Endothelial cell of umbilical vein (primary cell): ENCODE results near the gene ACOD1. TPM values are rescaled to one million over a fixed set of nuclear protein-coding genes. Genes with fewer than 3 reads are reported as not detected.

Source experiments
- BruUV-seq: library from RNA; stranded (reverse); fragments of 400-500 nt; replicated peaks from 2 replicates; lab custom pipeline; 2021; lab: Mats Ljungman, UMichigan
- CTCF ChIA-PET: fragments of 300-600, 350-600 bp; sonication (Branson Sonifier 250); formaldehyde crosslinking; loops from one replicate; lab custom pipeline; 2021; ENCODE audit warnings: antibody characterized with exemption, inconsistent platforms; lab: Charles Lee
- POLR2A ChIA-PET: fragments of 300-600, 350-600 bp; sonication (Branson Sonifier 250); formaldehyde crosslinking; loops from one replicate; lab custom pipeline; 2021; ENCODE audit warnings: antibody characterized with exemption, inconsistent platforms; lab: Charles Lee
- DNase-seq: peaks from one replicate; pipeline ENCODE4 v3.0.0-alpha.2; 2011; ENCODE audit warnings: low read depth, low spot score
- FAIRE-seq: peaks from 2 replicates; lab custom pipeline; 2011; peaks lifted over from hg19 to GRCh38; lab: Jason Lieb, UNC
- H2AFZ ChIP-seq: 2 replicates; pipeline ENCODE4 v1.6.0; 2012; ENCODE audit warnings: low read depth, low read length, control low read depth, inconsistent platforms
- H3K27ac ChIP-seq: 2 replicates; pipeline ENCODE4 v1.5.1; 2011; ENCODE audit warnings: low read depth, mild to moderate bottlenecking, control low read depth, low read length, moderate library complexity; ENCODE audit not compliant: insufficient read depth
- H3K27me3 ChIP-seq, 2 experiments: 2 replicates each; pipeline versions ENCODE4 v1.6.0 to v1.6.1; 2011; ENCODE audit warnings: low read length in 2 of 2, mixed read lengths in 1 of 2; ENCODE audit not compliant: control insufficient read depth in 2 of 2, insufficient read depth in 2 of 2
- H3K36me3 ChIP-seq, 2 experiments: 2 replicates in 1 of 2; 3 replicates in 1 of 2; pipeline ENCODE4 v1.5.1; 2011; ENCODE audit warnings: low read length in 2 of 2, mild to moderate bottlenecking in 1 of 2, moderate library complexity in 1 of 2; ENCODE audit not compliant: control insufficient read depth in 2 of 2, insufficient read depth in 2 of 2; ENCODE audit errors: extremely low read depth in 1 of 2
- H3K4me1 ChIP-seq: 3 replicates; pipeline ENCODE4 v1.5.1; 2011; ENCODE audit warnings: mild to moderate bottlenecking, low read length; ENCODE audit not compliant: control insufficient read depth, insufficient read depth; ENCODE audit errors: extremely low read depth
- H3K4me2 ChIP-seq: 2 replicates; pipeline ENCODE4 v1.6.1; 2011; ENCODE audit warnings: low read length, control low read depth, mixed read lengths; ENCODE audit not compliant: insufficient read depth
- H3K4me3 ChIP-seq, 3 experiments: fragments of 200-600 bp in 1 of 3; sonication (generic), shearing (Covaris generic) in 1 of 3; replicated peaks in 1 of 3; 2 replicates each; pipeline ENCODE4 v1.5.1; 2011 to 2016; ENCODE audit warnings: control low read depth in 3 of 3, low read length in 3 of 3, mild to moderate bottlenecking in 2 of 3, inconsistent platforms in 1 of 3, low read depth in 1 of 3, moderate library complexity in 1 of 3; ENCODE audit not compliant: insufficient read depth in 1 of 3
- H3K79me2 ChIP-seq: 2 replicates; pipeline ENCODE4 v1.6.0; 2012; ENCODE audit warnings: low read length, inconsistent platforms; ENCODE audit not compliant: control insufficient read depth, insufficient read depth
- H3K9ac ChIP-seq: replicated peaks from 2 replicates; pipeline ENCODE3; 2011; ENCODE audit warnings: low read length, control low read depth; ENCODE audit not compliant: insufficient read depth; ENCODE audit errors: extremely low read depth
- H3K9me1 ChIP-seq: replicated peaks from 3 replicates; pipeline ENCODE4 v1.6.0; 2011; ENCODE audit warnings: mild to moderate bottlenecking, low read length; ENCODE audit not compliant: control insufficient read depth, insufficient read depth; ENCODE audit errors: extremely low read depth
- H3K9me3 ChIP-seq: replicated peaks from 2 replicates; pipeline ENCODE4 v1.5.1; 2012; ENCODE audit warnings: low read length, inconsistent platforms; ENCODE audit not compliant: control insufficient read depth, insufficient read depth
- H4K20me1 ChIP-seq: replicated peaks from 2 replicates; pipeline ENCODE3; 2011; ENCODE audit warnings: mild to moderate bottlenecking, low read length; ENCODE audit not compliant: control insufficient read depth, insufficient read depth; ENCODE audit errors: extremely low read depth
- EZH2 ChIP-seq: IDR thresholded peaks from 2 replicates; pipeline ENCODE4 v1.6.1; 2012; ENCODE audit warnings: borderline replicate concordance, low read depth, mild to moderate bottlenecking, moderate library complexity, low read length, inconsistent platforms; ENCODE audit not compliant: severe bottlenecking
- FOS ChIP-seq: IDR thresholded peaks from 2 replicates; pipeline ENCODE4 v1.6.1; 2011; ENCODE audit warnings: mild to moderate bottlenecking, low read length, moderate library complexity, borderline replicate concordance; ENCODE audit not compliant: insufficient read depth
- GATA2 ChIP-seq: IDR thresholded peaks from 2 replicates; pipeline ENCODE4 v1.7.0; 2011; ENCODE audit warnings: low read depth, mild to moderate bottlenecking, moderate library complexity, mixed read lengths, low read length; ENCODE audit not compliant: insufficient read length, insufficient read depth
- JUN ChIP-seq: IDR thresholded peaks from 2 replicates; pipeline ENCODE4 v1.6.1; 2011; ENCODE audit warnings: borderline replicate concordance, low read depth; ENCODE audit not compliant: insufficient read length, insufficient read depth
- MYC ChIP-seq: IDR thresholded peaks from one replicate; pipeline ENCODE4 v1.6.1; 2011; ENCODE audit warnings: mild to moderate bottlenecking, low read depth, low read length
- POLR2A ChIP-seq: IDR thresholded peaks from 2 replicates; pipeline ENCODE4 v1.6.1; 2012; ENCODE audit warnings: low read depth, mild to moderate bottlenecking, control low read depth, low read length
- POLR2AphosphoS5 ChIP-seq: IDR thresholded peaks from 2 replicates; pipeline ENCODE4 v1.6.1; 2012; ENCODE audit warnings: low read depth, mild to moderate bottlenecking, control low read depth, low read length, moderate library complexity; ENCODE audit not compliant: insufficient read depth
- dilution Hi-C: fragments of 300-500 bp; cut with MboI; formaldehyde crosslinking; loops from one replicate; pipeline ENCODE4 v1.15.0; 2019; ENCODE audit warnings: low sequenced_read_pairs; ENCODE audit not compliant: extremely low pct_ligation_motif_present
- intact Hi-C: fragments of 100-400 bp; cut with micrococcal nuclease; formaldehyde crosslinking; loops from one replicate; pipeline ENCODE4 v1.10.0; 2022
- polyA plus RNA-seq, 4 experiments: library from polyadenylated mRNA; depleted of rRNA in 3 of 4; stranded (reverse) in 3 of 4; unstranded in 1 of 4; fragments of >200 nt; gene quantifications; 2 replicates each; pipeline versions ENCODE4 v1.2.1 to v1.2.3, GENCODE V29; 2011 to 2012; ENCODE audit warnings: missing spikeins in 1 of 4
- total RNA-seq: library from RNA; stranded (reverse); gene quantifications from 2 replicates; pipeline ENCODE4 v1.2.3, GENCODE V29; 2021
- TF ChIP-seq, protein P1 (sequence below): IDR thresholded peaks from 2 replicates; pipeline ENCODE4 v1.6.1; 2011; ENCODE audit not compliant: insufficient read depth, insufficient read length
- TF ChIP-seq, protein P2 (sequence below), 2 donors: IDR thresholded peaks; 1 replicate in 1 of 2; 2 replicates in 1 of 2; pipeline ENCODE4 v1.5.1; 2011; ENCODE audit warnings: low read length in 2 of 2, mild to moderate bottlenecking in 2 of 2, moderate library complexity in 2 of 2, control low read depth in 1 of 2, inconsistent platforms in 1 of 2, low read depth in 1 of 2; ENCODE audit not compliant: insufficient read depth in 1 of 2; ENCODE audit errors: extremely low read depth in 1 of 2

ACOD1 gene
- total and polyA plus RNA-seq, 2 donors (not counting 3 experiments of a cell fraction or from before 2014, with no cell fraction given), result not detected

- Histone ChIP-seq H3K9ac (no peak overlapping the region), H3K79me2 (no peaks in the 10 kb centered on the region), H3K9me3 (no peaks in the 10 kb centered on the region), H3K9me1 (no peaks in the 10 kb centered on the region), H4K20me1 (no peaks in the 10 kb centered on the region), H3K27ac (no peak overlapping the region), H3K4me2 (no peak overlapping the region), H3K36me3 (no peaks in the 10 kb centered on the region), H3K27me3 (peaks cover 0 to 3% of the 10 kb centered on the region in 2 experiments), H2AFZ (no peak overlapping the region), H3K4me3 (no peak overlapping the region), H3K4me1 (no peaks in the 10 kb centered on the region)
- no peak for DNase-seq
- ChIA-PET POLR2A (no interaction called here), CTCF (interaction anchor here (1.0 kb wide), 1 partner anchor 18 kb away, joined by 5 read pairs; no protein-coding TSS in a partner anchor)
- no TSS peak for BruUV-seq
- FAIRE-seq, result no peak
- TF ChIP-seq MYC (no peak), POLR2A (no peak), FOS (no peak), GATA2 (no peak), POLR2AphosphoS5 (no peak), JUN (no peak), EZH2 (no peak)
- TF ChIP-seq, protein P1, sequence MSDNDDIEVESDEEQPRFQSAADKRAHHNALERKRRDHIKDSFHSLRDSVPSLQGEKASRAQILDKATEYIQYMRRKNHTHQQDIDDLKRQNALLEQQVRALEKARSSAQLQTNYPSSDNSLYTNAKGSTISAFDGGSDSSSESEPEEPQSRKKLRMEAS, result no peak
- TF ChIP-seq, protein P2, sequence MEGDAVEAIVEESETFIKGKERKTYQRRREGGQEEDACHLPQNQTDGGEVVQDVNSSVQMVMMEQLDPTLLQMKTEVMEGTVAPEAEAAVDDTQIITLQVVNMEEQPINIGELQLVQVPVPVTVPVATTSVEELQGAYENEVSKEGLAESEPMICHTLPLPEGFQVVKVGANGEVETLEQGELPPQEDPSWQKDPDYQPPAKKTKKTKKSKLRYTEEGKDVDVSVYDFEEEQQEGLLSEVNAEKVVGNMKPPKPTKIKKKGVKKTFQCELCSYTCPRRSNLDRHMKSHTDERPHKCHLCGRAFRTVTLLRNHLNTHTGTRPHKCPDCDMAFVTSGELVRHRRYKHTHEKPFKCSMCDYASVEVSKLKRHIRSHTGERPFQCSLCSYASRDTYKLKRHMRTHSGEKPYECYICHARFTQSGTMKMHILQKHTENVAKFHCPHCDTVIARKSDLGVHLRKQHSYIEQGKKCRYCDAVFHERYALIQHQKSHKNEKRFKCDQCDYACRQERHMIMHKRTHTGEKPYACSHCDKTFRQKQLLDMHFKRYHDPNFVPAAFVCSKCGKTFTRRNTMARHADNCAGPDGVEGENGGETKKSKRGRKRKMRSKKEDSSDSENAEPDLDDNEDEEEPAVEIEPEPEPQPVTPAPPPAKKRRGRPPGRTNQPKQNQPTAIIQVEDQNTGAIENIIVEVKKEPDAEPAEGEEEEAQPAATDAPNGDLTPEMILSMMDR (IDR thresholded peaks at IDR 0.05; ENCODE audit: extremely low read depth in 1 of 2, insufficient read depth in 1 of 2, low read depth in 1 of 2, low read length in 2 of 2), result no peak
- dilution Hi-C loops (no loop called here), intact Hi-C loops (no loop called here)
These were observed 6.2 kb downstream of the ACOD1 start for GRCh38 chr13:76954538-76954937.
